Lower lobe of right lung (tissue), 2 donors: Measurements from ENCODE around the gene ARHGEF6. TPM values are rescaled to one million over a fixed set of nuclear protein-coding genes. Genes with fewer than 3 reads are reported as not detected.

Experiments used
- ATAC-seq, 2 donors: fragments of 200-7000 bp; cut with Tn5 transposase; one replicate each; pipeline ENCODE4 v1.9.1; 2020 to 2022; ENCODE audit warnings: mild to moderate bottlenecking in 2 of 2, moderate library complexity in 2 of 2
- DNase-seq: peaks from one replicate; pipeline ENCODE4 v3.0.0-alpha.2; 2020
- H3K27ac ChIP-seq: fragments of 200-600 bp; one replicate; pipeline ENCODE4 v1.8.0; 2022
- H3K27me3 ChIP-seq: fragments of 200-600 bp; one replicate; pipeline ENCODE4 v1.8.0; 2022; ENCODE audit warnings: low read depth
- H3K36me3 ChIP-seq: fragments of 200-600 bp; one replicate; pipeline ENCODE4 v1.8.0; 2022; ENCODE audit warnings: mild to moderate bottlenecking
- H3K4me1 ChIP-seq: fragments of 200-600 bp; one replicate; pipeline ENCODE4 v1.8.0; 2022
- H3K4me3 ChIP-seq: fragments of 200-600 bp; one replicate; pipeline ENCODE4 v1.8.0; 2022; ENCODE audit warnings: mild to moderate bottlenecking
- H3K9me3 ChIP-seq: fragments of 200-600 bp; one replicate; pipeline ENCODE4 v1.8.0; 2022
- CTCF ChIP-seq: fragments of 200-600 bp; IDR thresholded peaks from one replicate; pipeline ENCODE4 v1.8.0; 2022; ENCODE audit warnings: antibody characterized with exemption, mild to moderate bottlenecking
- intact Hi-C: fragments of 100-400 bp; cut with DNase I; formaldehyde crosslinking; loops from one replicate; pipeline ENCODE4 v1.11.0; 2022
- total RNA-seq: library from RNA; stranded (reverse); fragmentation: NEBNext Ultra II Directional; extraction: Animal tissue kit (Norgen Biotek cat#: 25700); gene quantifications from one replicate; pipeline ENCODE4 v1.2.1, GENCODE V29; 2021
- donor health status: DM: no; HTN: yes; CAD: no; lungs with severe emphysema.

ARHGEF6 gene
- total RNA-seq, 1 donor from 2014 or later, result 33.7 TPM

GRCh38 chrX:136667446-136668168 lies 113.1 kb downstream of the ARHGEF6 start:
- no peaks in the 10 kb centered on the region for H3K27me3 ChIP-seq
- H3K4me1 ChIP-seq, result no peaks in the 10 kb centered on the region
- H3K27ac ChIP-seq, result no peak overlapping the region
- DNase-seq (no peak), ATAC-seq (no peak)
- TF ChIP-seq CTCF, result no peak
- no peak overlapping the region for H3K4me3 ChIP-seq
- intact Hi-C loops, result no loop called here
- H3K36me3 ChIP-seq, result peaks cover 34% of the 10 kb centered on the region
- H3K9me3 ChIP-seq, result no peaks in the 10 kb centered on the region

DNA sequence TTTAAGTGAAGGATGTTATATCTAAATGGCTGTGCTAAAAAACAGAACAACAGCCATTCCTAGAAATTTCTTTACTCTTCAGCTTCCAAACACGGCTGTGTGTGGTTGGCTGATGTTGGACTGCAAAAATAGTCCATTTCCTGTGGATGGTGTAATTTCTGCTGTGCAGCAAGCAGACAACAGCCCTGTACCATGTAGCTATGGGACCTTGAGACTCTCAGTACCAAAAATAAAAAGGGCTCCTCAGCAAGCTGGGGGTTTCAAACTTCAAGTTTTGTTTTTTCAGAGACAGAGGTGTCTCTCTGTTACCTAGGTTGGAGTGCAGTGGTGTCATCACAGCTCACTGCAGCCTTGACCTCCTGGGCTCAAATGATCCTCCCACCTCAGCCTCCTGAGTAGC lies 114.6 kb downstream of the ARHGEF6 start:
- no peak for ATAC-seq
- H3K27ac ChIP-seq, result no peak overlapping the region
- TF ChIP-seq CTCF, result no peak
- DNase-seq, result no peak
- H3K4me3 ChIP-seq, result no peak overlapping the region
- H3K9me3 ChIP-seq, result no peaks in the 10 kb centered on the region
- H3K27me3 ChIP-seq, result no peaks in the 10 kb centered on the region
- H3K4me1 ChIP-seq, result no peaks in the 10 kb centered on the region
- intact Hi-C loops, result no loop called here
- peaks cover 22% of the 10 kb centered on the region for H3K36me3 ChIP-seq

- peaks cover 21% of the 10 kb centered on the region for H3K36me3 ChIP-seq
- no peaks in the 10 kb centered on the region for H3K4me1 ChIP-seq
- no peaks in the 10 kb centered on the region for H3K27me3 ChIP-seq
- DNase-seq (no peak), ATAC-seq (no peak)
- no peak overlapping the region for H3K4me3 ChIP-seq
- no peaks in the 10 kb centered on the region for H3K9me3 ChIP-seq
- intact Hi-C loops, result no loop called here
- H3K27ac ChIP-seq, result no peak overlapping the region
- no peak for TF ChIP-seq CTCF
These were observed 115.4 kb downstream of the ARHGEF6 start for GRCh38 chrX:136665258-136665900.

- H3K36me3 ChIP-seq, result peaks cover 6% of the 10 kb centered on the region
- H3K4me3 ChIP-seq, result no peak overlapping the region
- intact Hi-C loops, result no loop called here
- no peak for DNase-seq
- no peaks in the 10 kb centered on the region for H3K9me3 ChIP-seq
- no peak overlapping the region for H3K27ac ChIP-seq
- no peaks in the 10 kb centered on the region for H3K27me3 ChIP-seq
- no peaks in the 10 kb centered on the region for H3K4me1 ChIP-seq
- TF ChIP-seq CTCF, result no peak
- no peak for ATAC-seq
These were observed 117.8 kb downstream of the ARHGEF6 start for GRCh38 chrX:136662976-136663375.

- ATAC-seq, result no peak
- no peaks in the 10 kb centered on the region for H3K27me3 ChIP-seq
- no peak for DNase-seq
- H3K36me3 ChIP-seq, result no peaks in the 10 kb centered on the region
- no peak overlapping the region for H3K4me3 ChIP-seq
- no peaks in the 10 kb centered on the region for H3K4me1 ChIP-seq
- no peaks in the 10 kb centered on the region for H3K9me3 ChIP-seq
- intact Hi-C loops, result no loop called here
- H3K27ac ChIP-seq, result no peak overlapping the region
- TF ChIP-seq CTCF, result no peak
These were observed 118.6 kb downstream of the ARHGEF6 start for GRCh38 chrX:136662104-136662503.
